ENCODE results near the gene LRRC1.

LRRC1 gene

DNA sequence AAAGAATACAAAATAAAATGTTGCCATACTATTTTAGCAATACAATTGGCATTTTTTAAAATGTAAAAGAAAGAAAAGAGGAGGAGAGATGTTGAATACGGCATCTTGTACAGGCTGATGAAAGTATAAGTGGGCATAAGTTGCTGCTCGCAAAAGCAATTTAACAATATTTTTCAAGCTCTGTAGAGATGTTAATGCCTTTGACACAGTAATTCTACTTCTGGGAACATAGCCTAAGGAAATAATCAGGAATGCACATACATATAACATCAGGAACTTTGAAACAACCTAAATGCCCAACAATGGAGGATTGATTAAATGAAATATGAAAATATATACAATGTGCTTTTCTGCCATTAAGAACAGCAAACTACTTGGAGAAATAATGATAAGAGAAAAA is 80.2 kb downstream of the LRRC1 start:
- ATAC-seq (ENCODE audit: low read depth) (no peak), DNase-seq (ENCODE audit: low spot score) (no peak)
- no peaks in the 10 kb centered on the region for H3K4me1 ChIP-seq (ENCODE audit: insufficient read depth, poor library complexity, severe bottlenecking)
- no peaks in the 10 kb centered on the region for H3K27me3 ChIP-seq (ENCODE audit: insufficient read depth, poor library complexity, severe bottlenecking)
- no peaks in the 10 kb centered on the region for H3K36me3 ChIP-seq (ENCODE audit: low read depth)
- H3K27ac ChIP-seq (ENCODE audit: poor library complexity, severe bottlenecking) = no peak overlapping the region
- TF ChIP-seq, protein P1, sequence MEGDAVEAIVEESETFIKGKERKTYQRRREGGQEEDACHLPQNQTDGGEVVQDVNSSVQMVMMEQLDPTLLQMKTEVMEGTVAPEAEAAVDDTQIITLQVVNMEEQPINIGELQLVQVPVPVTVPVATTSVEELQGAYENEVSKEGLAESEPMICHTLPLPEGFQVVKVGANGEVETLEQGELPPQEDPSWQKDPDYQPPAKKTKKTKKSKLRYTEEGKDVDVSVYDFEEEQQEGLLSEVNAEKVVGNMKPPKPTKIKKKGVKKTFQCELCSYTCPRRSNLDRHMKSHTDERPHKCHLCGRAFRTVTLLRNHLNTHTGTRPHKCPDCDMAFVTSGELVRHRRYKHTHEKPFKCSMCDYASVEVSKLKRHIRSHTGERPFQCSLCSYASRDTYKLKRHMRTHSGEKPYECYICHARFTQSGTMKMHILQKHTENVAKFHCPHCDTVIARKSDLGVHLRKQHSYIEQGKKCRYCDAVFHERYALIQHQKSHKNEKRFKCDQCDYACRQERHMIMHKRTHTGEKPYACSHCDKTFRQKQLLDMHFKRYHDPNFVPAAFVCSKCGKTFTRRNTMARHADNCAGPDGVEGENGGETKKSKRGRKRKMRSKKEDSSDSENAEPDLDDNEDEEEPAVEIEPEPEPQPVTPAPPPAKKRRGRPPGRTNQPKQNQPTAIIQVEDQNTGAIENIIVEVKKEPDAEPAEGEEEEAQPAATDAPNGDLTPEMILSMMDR (IDR thresholded peaks at IDR 0.05; ENCODE audit: poor library complexity, severe bottlenecking) = no peak
- H3K9me3 ChIP-seq (ENCODE audit: severe bottlenecking) = peaks cover 2% of the 10 kb centered on the region
- H3K4me3 ChIP-seq (ENCODE audit: severe bottlenecking) = no peak overlapping the region

DNA sequence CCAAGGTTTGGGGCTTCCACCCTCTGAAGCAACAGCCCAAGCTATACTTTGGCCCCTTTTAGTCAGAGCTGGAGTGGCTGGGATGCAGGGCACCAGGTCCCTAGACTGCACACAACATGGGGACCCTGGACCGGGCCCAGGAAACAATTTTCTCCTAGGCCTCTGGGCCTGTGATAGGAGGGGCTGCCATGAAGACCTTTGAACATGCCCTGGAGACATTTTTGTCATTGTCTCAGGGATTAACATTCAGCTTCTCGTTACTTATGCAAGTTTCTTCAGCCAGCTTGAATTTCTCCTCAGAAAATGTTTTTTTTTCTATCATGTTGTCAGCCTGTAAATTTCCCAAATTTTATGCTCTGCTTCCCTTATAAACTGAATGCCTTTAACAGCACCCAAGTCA is 82.3 kb downstream of the LRRC1 start:
- peaks cover 2% of the 10 kb centered on the region for H3K9me3 ChIP-seq (ENCODE audit: severe bottlenecking)
- no peak overlapping the region for H3K4me3 ChIP-seq (ENCODE audit: severe bottlenecking)
- H3K27me3 ChIP-seq (ENCODE audit: insufficient read depth, poor library complexity, severe bottlenecking) = no peaks in the 10 kb centered on the region
- no peak for DNase-seq (ENCODE audit: low spot score)
- H3K27ac ChIP-seq (ENCODE audit: poor library complexity, severe bottlenecking) = no peak overlapping the region
- ATAC-seq (ENCODE audit: low read depth) = no peak
- H3K36me3 ChIP-seq (ENCODE audit: low read depth) = no peaks in the 10 kb centered on the region; the same call in 1 of the 2 replicates
- H3K4me1 ChIP-seq (ENCODE audit: insufficient read depth, poor library complexity, severe bottlenecking) = no peaks in the 10 kb centered on the region
- TF ChIP-seq, protein P1 (IDR thresholded peaks at IDR 0.05; ENCODE audit: poor library complexity, severe bottlenecking) = no peak

GRCh38 chr6:53878808-53879207 is 84.0 kb downstream of the LRRC1 start:
- ATAC-seq (ENCODE audit: low read depth) (no peak), DNase-seq (ENCODE audit: low spot score) (no peak)
- TF ChIP-seq, protein P1 (IDR thresholded peaks at IDR 0.05; ENCODE audit: poor library complexity, severe bottlenecking) = no peak
- Histone ChIP-seq H3K27ac (ENCODE audit: poor library complexity, severe bottlenecking) (no peak overlapping the region), H3K27me3 (ENCODE audit: insufficient read depth, poor library complexity, severe bottlenecking) (no peaks in the 10 kb centered on the region), H3K4me1 (ENCODE audit: insufficient read depth, poor library complexity, severe bottlenecking) (no peaks in the 10 kb centered on the region), H3K9me3 (ENCODE audit: severe bottlenecking) (no peaks in the 10 kb centered on the region), H3K4me3 (ENCODE audit: severe bottlenecking) (no peak overlapping the region), H3K36me3 (ENCODE audit: low read depth) (no peaks in the 10 kb centered on the region; the same call in 1 of the 2 replicates)

DNA sequence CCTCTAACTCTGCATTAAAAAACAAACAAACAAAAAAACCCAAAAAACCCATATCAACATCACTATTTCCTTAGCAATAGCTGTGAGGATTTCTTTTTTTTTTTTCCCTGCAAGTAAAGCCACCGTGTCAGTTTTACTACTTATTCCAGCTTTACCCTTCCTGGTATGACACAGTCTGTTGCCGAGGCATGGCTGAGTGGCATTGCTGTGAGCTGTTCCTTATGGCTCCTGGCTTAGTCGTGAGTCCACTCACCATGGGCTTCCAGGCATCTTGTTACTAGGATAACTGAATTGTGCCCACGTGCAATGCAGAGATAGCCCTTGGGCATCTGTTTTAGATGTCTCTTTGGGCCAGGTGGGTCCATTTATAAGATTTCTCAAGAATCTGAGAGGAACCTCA is 84.8 kb downstream of the LRRC1 start:
- Histone ChIP-seq H3K9me3 (ENCODE audit: severe bottlenecking) (no peaks in the 10 kb centered on the region), H3K4me1 (ENCODE audit: insufficient read depth, poor library complexity, severe bottlenecking) (no peaks in the 10 kb centered on the region), H3K4me3 (ENCODE audit: severe bottlenecking) (no peak overlapping the region), H3K27ac (ENCODE audit: poor library complexity, severe bottlenecking) (no peak overlapping the region), H3K36me3 (ENCODE audit: low read depth) (no peaks in the 10 kb centered on the region; the same call in 1 of the 2 replicates), H3K27me3 (ENCODE audit: insufficient read depth, poor library complexity, severe bottlenecking) (no peaks in the 10 kb centered on the region)
- DNase-seq (ENCODE audit: low spot score) (no peak), ATAC-seq (ENCODE audit: low read depth) (no peak)
- TF ChIP-seq, protein P1 (IDR thresholded peaks at IDR 0.05; ENCODE audit: poor library complexity, severe bottlenecking) = no peak

- Histone ChIP-seq H3K4me3 (ENCODE audit: severe bottlenecking) (no peak overlapping the region), H3K4me1 (ENCODE audit: insufficient read depth, poor library complexity, severe bottlenecking) (peaks cover 8% of the 10 kb centered on the region), H3K9me3 (ENCODE audit: severe bottlenecking) (no peaks in the 10 kb centered on the region), H3K27me3 (ENCODE audit: insufficient read depth, poor library complexity, severe bottlenecking) (no peaks in the 10 kb centered on the region), H3K36me3 (ENCODE audit: low read depth) (no peaks in the 10 kb centered on the region; the same call in 1 of the 2 replicates), H3K27ac (ENCODE audit: poor library complexity, severe bottlenecking) (no peak overlapping the region)
- TF ChIP-seq, protein P1 (IDR thresholded peaks at IDR 0.05; ENCODE audit: poor library complexity, severe bottlenecking) = no peak
- DNase-seq (ENCODE audit: low spot score) (no peak), ATAC-seq (ENCODE audit: low read depth) (no peak)
These were observed 92.5 kb downstream of the LRRC1 start for GRCh38 chr6:53887316-53887715.

All from RWPE2 (cell line).